ENCODE measurements around the gene ABHD8.

DNA sequence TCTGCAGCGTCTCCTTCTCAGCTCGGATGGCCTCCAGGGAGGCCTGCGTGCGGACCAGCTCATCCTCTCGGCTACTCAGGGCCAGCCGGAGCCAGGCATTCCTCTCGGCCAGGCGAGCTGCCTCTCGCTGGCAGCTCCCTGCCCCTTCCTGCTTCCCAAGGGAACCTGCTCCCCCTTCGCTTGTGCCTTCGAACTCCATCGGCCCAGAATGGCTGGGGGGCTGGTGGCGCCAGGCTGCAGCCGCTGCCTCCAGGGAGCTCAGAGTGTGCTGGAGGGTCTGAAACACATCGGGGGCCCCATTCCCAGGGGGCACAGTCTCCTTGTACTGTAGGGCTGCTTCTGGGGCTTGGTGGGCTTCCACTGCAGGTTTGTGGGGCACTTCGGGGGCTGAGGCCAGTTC is 40.7 kb downstream of the ABHD8 start:
- TF ChIP-seq, protein P1, sequence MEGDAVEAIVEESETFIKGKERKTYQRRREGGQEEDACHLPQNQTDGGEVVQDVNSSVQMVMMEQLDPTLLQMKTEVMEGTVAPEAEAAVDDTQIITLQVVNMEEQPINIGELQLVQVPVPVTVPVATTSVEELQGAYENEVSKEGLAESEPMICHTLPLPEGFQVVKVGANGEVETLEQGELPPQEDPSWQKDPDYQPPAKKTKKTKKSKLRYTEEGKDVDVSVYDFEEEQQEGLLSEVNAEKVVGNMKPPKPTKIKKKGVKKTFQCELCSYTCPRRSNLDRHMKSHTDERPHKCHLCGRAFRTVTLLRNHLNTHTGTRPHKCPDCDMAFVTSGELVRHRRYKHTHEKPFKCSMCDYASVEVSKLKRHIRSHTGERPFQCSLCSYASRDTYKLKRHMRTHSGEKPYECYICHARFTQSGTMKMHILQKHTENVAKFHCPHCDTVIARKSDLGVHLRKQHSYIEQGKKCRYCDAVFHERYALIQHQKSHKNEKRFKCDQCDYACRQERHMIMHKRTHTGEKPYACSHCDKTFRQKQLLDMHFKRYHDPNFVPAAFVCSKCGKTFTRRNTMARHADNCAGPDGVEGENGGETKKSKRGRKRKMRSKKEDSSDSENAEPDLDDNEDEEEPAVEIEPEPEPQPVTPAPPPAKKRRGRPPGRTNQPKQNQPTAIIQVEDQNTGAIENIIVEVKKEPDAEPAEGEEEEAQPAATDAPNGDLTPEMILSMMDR (conservative IDR thresholded peaks at IDR 0.05 in 1 of 2, IDR thresholded peaks at IDR 0.05 in 1 of 2; ENCODE audit: low read depth in 1 of 2, low read length in 2 of 2) = no peak
- TF ChIP-seq EZH2 (IDR thresholded peaks at IDR 0.05; ENCODE audit: low read length, missing control alignments) = no peak
